Upper lobe of left lung (tissue), 6 donors: ENCODE measurements around the gene APH1B. TPM values are rescaled to one million over a fixed set of nuclear protein-coding genes. Genes with fewer than 3 reads are reported as not detected.

Source experiments
- ATAC-seq, 2 donors: fragments of 200-7000 bp; cut with Tn5 transposase; one replicate each; pipeline ENCODE4 v1.9.1; 2022; ENCODE audit warnings: mild to moderate bottlenecking in 2 of 2, moderate library complexity in 2 of 2; ENCODE audit not compliant: low FRiP score in 2 of 2
- DNase-seq, 2 donors: peaks; one replicate each; pipeline ENCODE4 v3.0.0-alpha.2; 2019 to 2020
- H3K27ac ChIP-seq, 4 donors: fragments of 200-600 bp; sonication (generic); one replicate each; pipeline ENCODE4 v1.5.1; 2016 to 2019
- H3K27me3 ChIP-seq, 4 donors: fragments of 200-600 bp; sonication (generic); one replicate each; pipeline ENCODE4 v1.5.1; 2017 to 2019
- H3K36me3 ChIP-seq, 4 donors: fragments of 200-600 bp; sonication (generic); one replicate each; pipeline ENCODE4 v1.5.1; 2016 to 2019
- H3K4me1 ChIP-seq, 4 donors: fragments of 200-600 bp; sonication (generic); one replicate each; pipeline ENCODE4 v1.5.1; 2018 to 2019
- H3K4me3 ChIP-seq, 4 donors: fragments of 200-600 bp; sonication (generic); one replicate each; pipeline ENCODE4 v1.5.1; 2017 to 2019; ENCODE audit warnings: mild to moderate bottlenecking in 2 of 4, moderate library complexity in 1 of 4
- H3K9me3 ChIP-seq, 4 donors: fragments of 200-600 bp; sonication (generic); one replicate each; pipeline ENCODE4 v1.5.1; 2018 to 2019
- CTCF ChIP-seq, 6 experiments: fragments of 450-650 bp in 4 of 6; fragments of 200-600 bp in 2 of 6; sonication (generic) in 2 of 6; IDR thresholded peaks; one replicate each; pipeline ENCODE4 v1.5.1; 2016 to 2019; ENCODE audit warnings: antibody characterized with exemption in 6 of 6
- EP300 ChIP-seq, 4 donors: sonication (generic); formaldehyde crosslinking; IDR thresholded peaks; one replicate each; pipeline ENCODE4 v1.5.1; 2017; ENCODE audit warnings: antibody characterized with exemption in 4 of 4, control low read depth in 2 of 4
- POLR2A ChIP-seq, 4 donors: fragments of 450-650 bp; IDR thresholded peaks; one replicate each; pipeline ENCODE4 v1.5.1; 2016 to 2017; ENCODE audit warnings: antibody characterized with exemption in 4 of 4, mild to moderate bottlenecking in 2 of 4
- POLR2AphosphoS5 ChIP-seq, 2 donors: sonication (generic); formaldehyde crosslinking; IDR thresholded peaks; one replicate each; pipeline ENCODE4 v1.5.1; 2017; ENCODE audit warnings: antibody characterized with exemption in 2 of 2
- WGBS, 2 donors: methylation state at CpG; one replicate each; pipeline ENCODE4 v1.1.5; 2017 to 2018; 5-methylcytosine and 5-hydroxymethylcytosine counted together
- total RNA-seq, 6 donors: library from RNA; depleted of rRNA in 4 of 6; stranded (reverse); fragments of >200 nt in 4 of 6; gene quantifications; one replicate each; pipeline versions ENCODE4 v1.1.0 to v1.2.1, GENCODE V29; 2016 to 2021
- donor health status: DM: no; HTN: no; CAD: no; lungs with moderate emphysema.
- donor health status: DM: no; HTN: yes; CAD: no; lungs with severe emphysema.

The APH1B gene
- total RNA-seq, 6 donors from 2014 or later: 4.9 to 28.9 (median 12.4) TPM

GRCh38 chr15:63357731-63358130 is 80.3 kb downstream of the APH1B start:
- DNase-seq (no peak), ATAC-seq (no peak)
- Histone ChIP-seq H3K27me3 (no peaks in the 10 kb centered on the region), H3K4me3 (no peak overlapping the region), H3K4me1 (no peaks in the 10 kb centered on the region), H3K9me3 (no peaks in the 10 kb centered on the region), H3K36me3 (no peaks in the 10 kb centered on the region), H3K27ac (no peak overlapping the region)
- TF ChIP-seq CTCF (IDR thresholded peaks at IDR 0.05) (no peak), POLR2AphosphoS5 (IDR thresholded peaks at IDR 0.05) (no peak), POLR2A (IDR thresholded peaks at IDR 0.05) (no peak), EP300 (IDR thresholded peaks at IDR 0.05) (no peak)
- WGBS, 2 donors: 74 to 94% methylated on average over 3 of the region's 3 CpGs

- no peak overlapping the region for H3K27ac ChIP-seq
- H3K36me3 ChIP-seq: no peaks in the 10 kb centered on the region
- no peak overlapping the region for H3K4me3 ChIP-seq
- ATAC-seq (no peak), DNase-seq (no peak)
- H3K9me3 ChIP-seq: no peaks in the 10 kb centered on the region
- 77 to 86% methylated on average over 15 of the region's 15 CpGs for WGBS, 2 donors
- no peak for TF ChIP-seq CTCF (IDR thresholded peaks at IDR 0.05)
- no peak for TF ChIP-seq POLR2AphosphoS5 (IDR thresholded peaks at IDR 0.05)
- no peak for TF ChIP-seq POLR2A (IDR thresholded peaks at IDR 0.05)
- no peak for TF ChIP-seq EP300 (IDR thresholded peaks at IDR 0.05)
- H3K27me3 ChIP-seq: no peaks in the 10 kb centered on the region
- H3K4me1 ChIP-seq: no peaks in the 10 kb centered on the region
These were observed 81.0 kb downstream of the APH1B start for GRCh38 chr15:63358241-63359029.

Other genes starting within 250 kb of the APH1B start
- gene TPM1, start 234.9 kb upstream of the APH1B start, total RNA-seq: 100 to 1,000 TPM; 144 to 343 (median 254) TPM
- 10 to 100 TPM; 18.4 to 31.5 (median 23.1) TPM for gene LACTB, start 155.7 kb upstream of the APH1B start, total RNA-seq
- 100 to 1,000 TPM in 3 of 6 donors, 10 to 100 TPM in 3; 30.3 to 165 (median 117) TPM for gene RPS27L, start 120.1 kb upstream of the APH1B start, total RNA-seq
- 10 to 100 TPM; 10.2 to 54.8 (median 39.2) TPM for gene RAB8B, start 88.0 kb upstream of the APH1B start, total RNA-seq
- 10 to 100 TPM in 1 of 6 donors, 1 to 10 TPM in 5; 2.2 to 14.6 (median 6.4) TPM for gene CA12, start 104.2 kb downstream of the APH1B start, total RNA-seq
- gene USP3, start 227.0 kb downstream of the APH1B start, total RNA-seq: 10 to 100 TPM; 45.7 to 87.0 (median 63.8) TPM